SW 1271 (cell line): ENCODE measurements around the gene HSPA12A.
"Not testable (repeated sequence)": the region's sequence is repeated elsewhere in the genome, so short reads cannot be mapped to it uniquely, and the experiment has no call there.

Experiments used
- DNase-seq, 2 experiments: peaks; one replicate each; lab custom pipeline; 2025; lab: John Stamatoyannopoulos, UW

The HSPA12A gene

DNA sequence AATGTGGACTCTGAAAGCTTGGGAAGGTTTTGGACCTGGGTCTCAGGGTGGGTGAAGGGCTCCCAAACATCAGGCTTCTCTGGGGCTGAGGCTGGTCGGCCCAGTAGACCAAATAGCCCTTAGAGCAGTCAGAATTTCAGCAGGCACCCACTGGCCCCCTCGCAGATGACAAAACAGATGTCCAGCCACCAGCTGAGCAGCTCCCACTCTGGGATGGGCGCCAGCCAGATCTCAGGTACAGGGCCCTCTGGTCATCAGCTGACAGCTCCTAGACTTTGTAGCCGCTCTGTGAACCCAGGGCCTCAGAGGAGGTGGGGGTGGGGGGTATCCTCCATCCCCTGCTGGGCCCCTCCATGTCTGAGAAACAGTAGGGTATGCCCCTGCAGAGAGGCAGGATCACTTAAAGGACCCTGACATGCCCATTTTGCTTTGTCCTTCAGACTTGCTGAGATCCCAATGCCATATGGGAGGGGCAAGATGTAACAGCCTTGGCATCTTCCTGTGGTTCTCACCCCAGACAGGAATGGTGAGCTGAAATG lies 26.5 kb downstream of the HSPA12A start:
- no peak for DNase-seq

DNA sequence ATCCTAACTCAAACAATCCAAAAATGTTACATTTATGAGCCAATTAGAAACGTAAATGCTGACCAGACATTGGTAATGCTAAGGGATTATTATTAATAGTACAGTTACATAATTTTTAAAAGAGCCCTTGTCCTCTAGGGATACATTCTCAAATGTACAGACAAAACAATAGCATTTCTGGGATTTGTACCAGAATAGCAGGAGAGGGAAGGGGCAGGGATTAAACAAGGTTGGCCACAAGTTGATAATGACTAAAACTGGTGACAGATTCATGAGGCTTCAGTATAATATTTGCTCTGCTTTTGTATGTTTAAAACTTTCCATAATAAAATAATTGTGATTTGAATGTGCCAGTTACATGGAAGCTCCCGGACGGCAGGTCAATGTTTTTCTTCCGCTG lies 27.0 kb downstream of the HSPA12A start:
- no peak for DNase-seq

DNA sequence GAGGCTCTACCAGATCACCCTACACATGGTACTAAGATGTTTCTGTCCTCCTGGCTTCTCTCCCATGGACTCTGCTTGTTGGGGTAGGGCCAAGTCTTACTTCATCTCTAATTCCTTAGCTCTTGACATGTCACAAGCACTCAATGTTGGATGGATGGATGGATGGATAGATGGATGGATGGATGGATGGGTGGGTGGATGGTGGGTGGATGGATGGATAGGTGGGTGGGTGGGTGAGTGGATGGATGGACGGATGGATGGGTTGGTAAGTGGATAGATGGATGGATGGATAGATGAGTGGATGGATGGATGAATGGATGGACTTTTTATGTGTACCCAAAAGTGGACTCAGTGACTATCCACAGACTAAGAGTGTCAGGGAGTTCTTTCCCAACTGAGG lies 28.5 kb downstream of the HSPA12A start:
- DNase-seq = no peak

DNA sequence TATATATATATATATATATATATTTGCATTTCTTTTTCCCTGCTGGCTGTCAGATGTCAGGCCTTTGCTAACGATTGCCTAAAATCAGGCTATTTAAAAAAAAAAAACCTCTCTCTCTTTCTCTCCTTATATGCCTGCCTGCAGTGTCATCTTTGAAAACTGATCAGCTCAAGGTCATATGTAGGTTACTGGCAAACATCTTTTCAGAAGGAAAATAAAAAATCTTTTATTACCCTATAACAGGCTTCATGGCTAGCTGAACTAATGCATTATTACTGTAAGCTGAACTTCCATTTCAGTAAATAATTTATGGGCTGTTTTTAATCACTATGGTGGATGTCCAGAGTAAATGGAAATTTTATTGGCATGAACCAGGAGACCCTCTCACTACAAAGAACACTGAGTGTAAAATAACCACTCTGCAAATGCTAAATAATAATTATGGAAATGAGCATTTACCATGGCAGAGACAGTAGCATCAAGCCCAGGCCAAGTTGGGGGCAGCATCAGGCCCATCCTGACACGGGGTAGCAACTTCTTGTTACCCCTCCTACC lies 29.3 kb downstream of the HSPA12A start:
- DNase-seq = no peak

DNA sequence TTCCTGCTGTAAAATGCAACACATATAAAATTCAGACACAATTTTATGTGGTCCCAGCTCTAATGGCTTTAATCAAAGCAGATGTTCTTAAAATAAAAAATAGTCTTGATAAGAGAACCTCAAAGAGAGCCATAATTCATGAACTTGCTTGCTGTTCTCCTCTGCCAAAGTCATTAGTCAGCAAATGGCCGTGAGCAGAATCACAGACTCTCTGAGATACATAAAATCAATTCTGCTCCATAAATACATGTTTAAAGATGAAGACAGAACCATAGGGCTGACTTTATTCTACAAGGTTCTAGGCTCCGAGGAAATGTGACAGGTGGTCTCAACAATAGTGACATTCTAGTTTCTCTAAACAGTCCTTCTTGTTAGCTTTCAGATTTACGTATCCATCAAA lies 29.8 kb downstream of the HSPA12A start:
- DNase-seq = no peak

DNA sequence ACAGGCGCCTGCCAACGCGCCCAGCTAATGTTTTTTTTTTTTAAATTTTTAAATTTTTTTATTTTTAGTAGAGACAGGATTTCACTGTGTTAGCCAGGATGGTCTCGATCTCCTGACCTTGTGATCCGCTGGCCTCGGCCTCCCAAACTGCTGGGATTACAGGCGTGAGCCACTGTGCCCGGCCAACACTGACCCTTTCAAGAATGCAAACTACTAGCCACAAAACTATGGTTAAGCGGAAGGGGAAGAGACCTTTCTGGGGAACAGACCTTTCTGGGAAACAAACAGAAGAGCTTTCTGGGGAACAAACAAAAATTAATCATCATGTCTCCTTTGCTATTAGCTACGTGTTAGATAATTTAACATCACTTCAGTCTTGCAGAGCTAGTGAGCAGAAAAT lies 30.6 kb downstream of the HSPA12A start:
- not testable (repeated sequence) for DNase-seq

DNA sequence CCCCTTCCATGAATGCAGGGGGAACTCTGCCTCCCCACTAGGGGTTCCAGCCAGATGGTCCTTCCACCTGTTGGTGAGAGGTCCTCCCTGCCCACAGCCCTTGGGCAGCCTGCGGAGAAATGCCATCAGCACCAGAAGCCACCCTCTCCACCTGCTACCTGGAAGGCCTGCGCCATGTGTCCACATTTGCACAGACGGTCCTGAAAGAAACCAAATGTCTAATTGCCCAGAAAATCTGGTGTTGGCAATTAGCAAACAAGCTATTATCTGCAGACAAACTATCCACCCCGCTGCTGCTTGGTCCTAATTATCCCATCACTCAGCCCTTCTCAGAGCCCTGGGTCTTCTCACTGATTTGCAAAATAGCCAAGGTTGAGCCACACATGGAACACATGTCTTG lies 32.3 kb downstream of the HSPA12A start:
- no peak for DNase-seq

DNA sequence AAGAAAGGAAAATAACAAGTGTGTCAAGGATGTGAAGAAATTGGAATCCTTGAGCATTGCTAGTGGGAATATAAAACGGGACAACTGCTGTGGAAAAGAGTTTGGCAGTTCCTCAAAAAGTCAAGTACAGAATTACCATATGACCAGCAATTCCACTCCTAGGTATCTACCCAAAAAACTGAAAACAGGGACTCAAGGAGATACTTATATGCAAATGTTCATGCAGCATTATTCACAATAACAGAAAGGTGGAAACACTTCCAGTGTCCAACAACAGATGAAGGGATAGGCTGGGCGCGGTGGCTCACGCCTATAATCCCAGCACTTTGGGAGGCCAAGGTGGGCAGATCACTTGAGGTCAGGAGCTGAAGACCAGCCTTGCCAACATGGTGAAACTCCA lies 33.5 kb downstream of the HSPA12A start:
- no peak for DNase-seq

DNA sequence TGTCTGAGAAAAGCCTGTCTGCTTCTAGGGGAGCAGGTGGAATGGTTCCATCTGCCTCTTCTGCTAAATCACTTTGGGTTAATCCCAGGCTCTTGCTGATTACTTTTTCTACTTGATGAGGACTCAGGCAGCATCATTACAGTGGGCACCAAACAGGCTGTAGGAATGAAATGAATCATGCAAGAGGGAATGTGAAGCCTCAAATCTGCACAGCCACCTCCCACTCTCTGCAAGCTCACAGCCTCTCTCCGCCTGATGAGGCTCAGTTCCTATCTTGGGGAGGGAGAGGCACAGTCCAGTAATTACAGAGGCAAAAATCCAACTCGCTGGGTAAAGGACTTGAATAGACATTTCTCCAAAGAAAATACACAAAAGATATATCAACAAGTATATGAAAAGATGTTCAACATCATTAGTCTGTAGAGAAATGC lies 34.0 kb downstream of the HSPA12A start:
- no peak for DNase-seq

DNA sequence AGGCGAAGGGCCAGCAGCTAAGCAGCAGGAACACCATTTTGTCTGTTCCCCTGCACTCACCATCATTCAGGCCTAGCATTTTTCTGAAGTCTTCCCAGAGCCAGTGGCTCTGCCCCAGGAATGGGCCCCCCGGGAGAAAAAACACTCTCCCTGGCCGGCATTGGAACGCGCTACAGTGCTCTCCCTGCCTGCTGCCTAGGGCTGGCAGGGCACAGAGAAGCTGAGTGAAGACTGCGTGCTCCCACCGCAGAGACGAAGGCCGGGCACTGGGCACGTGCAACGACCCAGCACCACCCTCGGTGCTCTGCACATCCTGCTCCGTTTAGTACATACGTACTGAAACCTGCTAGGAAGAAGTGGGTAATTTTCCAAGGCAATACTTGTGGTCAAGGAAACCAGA lies 34.4 kb downstream of the HSPA12A start:
- DNase-seq = no peak

DNA sequence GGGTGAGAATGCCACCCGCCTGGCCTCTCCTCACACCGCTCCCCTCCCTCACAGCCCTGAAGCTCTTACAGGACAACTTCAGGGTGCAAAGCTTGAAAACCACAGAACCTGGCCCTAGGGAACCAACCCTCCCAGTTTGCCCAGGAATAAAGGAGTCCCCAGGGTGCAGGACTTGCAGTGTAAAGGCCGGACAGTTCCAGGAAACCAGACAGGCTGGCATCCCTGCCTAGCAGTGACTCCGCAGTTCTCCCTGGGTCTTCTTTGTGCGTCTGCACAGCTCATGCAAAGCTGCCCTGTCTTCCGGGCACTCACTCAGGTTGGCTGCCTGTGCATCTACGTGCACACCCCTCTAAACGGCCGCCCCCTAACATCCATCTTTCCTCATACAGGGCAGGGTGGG lies 36.1 kb downstream of the HSPA12A start:
- no peak for DNase-seq

DNA sequence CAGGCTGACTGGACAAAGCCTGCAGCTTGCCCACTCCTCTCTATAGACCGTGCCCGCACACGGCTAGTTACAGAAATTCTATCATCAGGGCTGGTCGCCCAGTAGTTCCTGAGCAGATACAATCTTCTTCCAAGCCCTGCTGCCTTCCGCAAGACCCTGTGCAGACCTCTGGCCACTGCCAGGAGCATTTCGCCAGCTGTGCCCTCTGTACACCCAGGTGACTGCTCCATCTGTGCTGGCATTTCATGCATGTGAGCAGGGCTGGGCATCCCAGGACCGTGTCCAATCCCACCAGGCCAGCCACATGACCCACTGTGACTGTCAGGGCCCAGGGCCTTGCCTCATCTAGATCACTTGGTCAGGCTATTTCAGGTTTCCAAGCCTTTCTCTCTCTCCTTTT lies 36.9 kb downstream of the HSPA12A start:
- no peak for DNase-seq

DNA sequence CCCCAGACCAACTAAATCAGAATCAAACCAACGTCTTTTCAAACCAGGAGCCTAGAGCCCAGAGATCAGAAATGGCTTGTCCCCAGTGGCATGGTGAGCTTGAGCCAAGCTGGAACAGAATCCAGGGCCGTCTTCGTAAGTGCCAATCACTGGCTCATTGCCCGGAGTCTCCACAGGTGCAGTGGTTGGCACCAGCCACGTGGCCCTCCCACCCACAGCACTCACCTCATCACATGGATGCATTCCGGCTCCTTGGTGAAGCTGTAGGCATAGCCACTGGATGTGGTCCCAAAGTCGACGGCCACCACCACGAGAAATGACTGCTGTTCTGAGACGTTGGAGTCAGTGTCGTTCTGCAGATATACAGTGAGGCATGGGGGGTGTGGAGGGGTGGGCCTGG lies 37.4 kb downstream of the HSPA12A start:
- DNase-seq = no peak

DNA sequence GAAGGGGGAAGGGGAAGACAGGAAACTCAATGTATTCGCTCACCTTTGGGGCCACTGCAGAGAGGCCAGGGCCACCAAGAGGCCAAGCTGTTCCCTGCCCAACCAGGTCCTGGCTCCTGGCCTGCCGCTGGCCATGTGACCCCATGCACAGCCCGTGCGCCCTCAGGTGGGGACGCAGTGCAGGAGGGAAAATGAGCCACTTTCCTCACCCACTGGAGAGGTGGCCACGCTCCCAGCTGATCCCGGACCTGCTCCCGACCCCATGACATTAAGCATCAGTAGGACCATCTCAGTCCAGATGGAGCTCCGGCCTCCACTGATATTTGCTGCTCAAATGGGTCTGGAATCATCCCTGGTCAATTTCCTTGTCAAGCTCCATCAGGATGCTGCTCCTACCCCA lies 40.2 kb downstream of the HSPA12A start:
- DNase-seq = no peak

DNA sequence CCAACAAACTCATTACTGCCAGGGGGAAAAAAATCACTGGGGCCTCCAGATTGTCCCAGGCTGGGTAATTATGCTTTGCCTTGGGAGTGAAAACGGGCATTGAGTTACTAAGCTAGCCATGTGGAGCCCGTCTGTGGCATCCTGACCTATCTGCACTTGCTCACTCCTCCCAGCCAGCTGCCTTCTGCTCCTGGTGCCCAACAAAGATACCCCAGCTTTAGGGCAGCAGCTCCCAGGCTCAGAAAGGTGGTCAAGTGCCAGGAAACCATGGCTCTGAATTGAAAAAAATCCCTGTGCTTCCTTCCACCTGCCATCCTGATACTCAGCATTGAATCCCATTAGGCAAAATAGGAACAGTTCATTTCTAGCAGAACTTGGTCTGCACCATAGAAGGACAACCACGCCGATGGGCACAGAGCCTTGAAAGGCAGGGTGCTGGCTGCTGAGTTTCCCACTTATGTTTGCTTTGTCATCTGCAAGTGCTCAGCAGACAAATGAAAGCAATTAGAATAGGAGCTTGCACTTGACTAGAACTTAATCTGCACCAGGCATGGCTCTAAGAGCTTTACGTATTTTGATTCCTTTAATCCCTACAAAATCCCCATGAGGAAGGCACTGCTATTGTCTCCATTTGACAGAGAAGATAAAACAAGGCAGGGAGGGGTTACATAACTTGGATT lies 42.8 kb downstream of the HSPA12A start:
- no peak for DNase-seq

DNA sequence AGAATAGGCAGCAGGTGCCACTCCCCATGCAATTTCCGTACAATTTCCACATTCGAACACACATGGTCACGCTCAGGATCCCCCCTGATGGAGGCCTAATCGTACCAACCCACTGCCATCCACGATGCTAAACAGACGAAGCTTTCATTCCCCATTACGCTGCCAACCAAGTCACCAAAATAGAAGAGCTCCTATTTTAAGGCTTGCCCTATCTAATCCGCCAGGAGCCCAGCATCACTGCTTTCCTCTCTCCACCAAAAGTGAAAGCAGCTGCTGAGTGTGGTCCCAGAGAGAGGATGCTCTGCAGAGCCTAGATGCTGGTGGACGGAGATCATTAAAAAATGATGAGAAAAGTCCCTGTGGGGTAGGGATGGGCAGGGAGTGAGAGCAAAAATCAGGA lies 43.3 kb downstream of the HSPA12A start:
- no peak for DNase-seq

DNA sequence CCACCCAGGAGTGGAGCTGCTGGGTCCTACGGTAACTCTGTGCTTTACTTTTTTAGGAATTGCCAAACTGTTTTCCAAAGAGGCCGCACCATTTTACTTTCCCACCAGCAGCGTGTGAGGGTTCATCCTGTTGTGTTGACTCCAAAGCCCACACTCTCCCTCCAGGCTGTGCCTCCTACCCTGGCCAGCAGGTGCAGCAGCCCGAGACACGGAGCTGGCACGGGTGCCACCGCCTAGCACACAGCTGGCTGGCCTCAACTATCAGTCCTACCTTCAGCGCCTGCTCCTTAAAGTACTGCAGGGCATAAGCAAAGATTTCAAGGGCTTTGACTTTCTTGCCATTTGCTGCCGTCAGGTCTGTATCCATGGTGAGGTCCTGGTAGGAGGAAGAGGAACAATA lies 44.0 kb downstream of the HSPA12A start:
- no peak for DNase-seq

DNA sequence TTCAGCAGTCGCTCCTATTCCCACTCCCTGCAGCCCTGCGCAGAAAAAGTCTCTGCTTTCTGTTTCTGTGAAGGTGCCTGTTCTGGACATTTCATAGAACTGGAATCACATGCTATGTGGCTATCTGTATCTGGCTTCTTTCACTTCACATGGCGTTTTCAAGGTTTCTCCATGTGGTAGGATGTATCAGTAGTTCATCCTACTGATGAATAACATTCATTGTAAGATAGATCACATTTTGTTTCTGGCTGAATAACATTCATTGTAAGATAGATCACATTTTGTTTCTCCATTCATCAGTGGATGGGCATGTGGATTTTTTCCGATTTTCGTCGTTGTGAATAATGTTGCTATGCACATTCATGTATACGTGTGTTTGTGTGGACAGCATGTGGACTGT lies 44.5 kb downstream of the HSPA12A start:
- no peak for DNase-seq

DNA sequence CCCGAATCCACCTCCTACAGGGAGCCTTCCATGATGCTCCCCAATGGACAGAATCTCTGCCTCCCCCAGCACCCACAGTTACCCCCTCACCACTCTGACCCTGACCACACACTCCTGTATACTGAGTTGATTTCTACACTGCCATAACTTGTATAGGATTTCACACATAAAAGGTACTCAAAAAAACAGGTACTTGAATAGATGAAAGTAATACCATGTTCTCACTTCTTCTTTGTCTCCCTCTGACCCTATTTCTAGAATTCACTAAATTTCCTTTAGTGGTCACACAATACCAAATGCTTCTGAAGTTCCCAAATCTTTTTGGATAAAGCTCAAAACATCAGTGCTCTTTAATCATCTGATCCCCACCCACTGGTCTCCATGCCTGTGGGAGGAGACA lies 45.4 kb downstream of the HSPA12A start:
- DNase-seq = no peak

DNA sequence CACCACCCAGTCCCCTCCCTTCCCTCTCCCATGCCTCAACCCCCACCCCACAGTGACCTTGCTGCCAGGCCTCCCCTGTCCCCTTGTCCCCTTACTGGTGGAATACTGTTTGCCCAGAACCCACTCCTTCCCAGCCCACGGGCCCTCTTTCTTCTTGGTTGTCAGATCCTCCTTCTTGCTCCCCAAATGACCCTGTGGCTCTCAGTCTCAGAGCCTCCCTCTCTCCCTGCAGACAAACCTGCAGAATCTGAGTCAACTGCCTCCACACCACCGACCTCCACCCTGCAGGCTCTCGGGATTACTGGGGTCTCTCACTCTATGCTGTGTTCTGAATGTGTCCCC lies 47.5 kb downstream of the HSPA12A start:
- DNase-seq = no peak

DNA sequence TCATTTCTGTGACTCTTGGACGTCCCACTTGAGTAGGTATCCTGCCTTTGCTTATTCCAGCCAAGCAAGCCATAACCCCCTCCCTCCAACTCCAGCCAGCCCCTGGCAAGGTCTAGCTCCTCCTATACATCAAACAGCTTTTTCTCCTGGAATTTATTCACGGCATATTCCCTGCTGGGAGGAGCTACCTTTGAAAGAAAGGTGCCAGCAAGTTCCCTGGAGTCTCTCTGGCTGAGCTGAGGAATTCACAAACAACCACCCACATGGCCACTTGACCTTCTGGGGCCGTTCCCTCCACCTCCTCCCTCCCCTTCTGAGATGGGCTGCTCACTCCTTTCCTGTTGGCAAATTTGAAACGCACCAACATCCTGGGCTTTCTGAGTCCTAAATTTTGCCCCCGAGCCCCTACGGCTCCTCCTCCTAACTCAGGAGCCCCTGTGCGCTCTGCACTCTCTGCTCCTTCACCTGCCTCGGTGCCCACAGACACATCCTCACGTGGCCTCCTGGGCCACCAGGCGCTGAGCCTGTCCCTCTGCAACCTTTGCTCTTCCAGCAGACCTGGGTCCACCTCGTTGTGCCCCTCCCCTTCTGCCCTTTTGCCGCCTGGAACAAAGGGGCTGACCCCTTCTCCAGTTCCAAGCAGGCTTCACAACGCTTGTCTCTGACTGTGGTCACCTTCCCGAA lies 48.0 kb downstream of the HSPA12A start:
- DNase-seq = no peak

DNA sequence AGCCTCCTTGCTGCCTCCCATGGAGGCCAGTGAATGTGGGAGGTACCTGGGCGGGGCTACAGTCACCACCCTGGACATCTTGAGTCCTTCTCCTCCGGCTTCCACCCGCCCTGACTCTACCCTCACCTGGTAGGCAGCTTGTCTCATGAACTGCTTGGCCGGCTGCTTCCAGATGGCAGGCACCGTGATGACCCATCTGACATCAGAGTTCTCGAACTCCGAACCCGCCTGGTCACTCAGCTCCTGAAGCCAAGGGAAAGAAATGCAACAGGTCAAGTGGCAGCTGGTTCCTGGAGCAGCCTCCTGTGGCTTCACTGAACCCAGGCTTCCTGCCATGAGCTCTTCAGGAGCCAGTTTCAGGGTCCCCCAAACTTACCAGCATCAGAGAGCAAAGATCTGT lies 50.1 kb downstream of the HSPA12A start:
- DNase-seq = no peak

DNA sequence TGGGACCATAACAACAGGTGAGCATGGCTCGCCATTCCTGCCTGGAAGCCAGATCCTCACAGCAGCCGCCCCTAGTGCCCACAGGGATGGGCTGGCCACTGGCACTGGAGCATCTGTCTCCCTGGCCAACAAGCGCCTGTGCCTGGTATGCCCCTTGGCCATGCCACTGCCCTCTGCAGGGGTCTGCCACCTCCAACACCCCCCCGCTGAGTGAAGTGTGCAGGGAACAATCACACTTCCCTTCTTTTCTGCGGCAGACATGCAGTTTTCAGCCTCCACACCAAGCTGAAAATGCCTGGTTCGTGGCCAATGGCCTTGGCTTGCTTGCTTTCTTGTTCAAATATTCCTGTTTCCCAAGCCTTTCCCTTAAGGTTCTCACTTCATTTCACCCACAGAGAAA lies 50.7 kb downstream of the HSPA12A start:
- DNase-seq = no peak
